A673 (cell line): ENCODE results near the gene CTSW.

Experiments used
- CTCF ChIP-seq: fragments of 300-800, 200-600 bp; sonication (generic); conservative IDR thresholded peaks from 2 replicates; pipeline ENCODE4 v1.5.1; 2017; ENCODE audit warnings: low read depth, mild to moderate bottlenecking, antibody characterized with exemption, low read length, moderate library complexity, mixed read lengths
- EZH2 ChIP-seq: fragments of 200-600 bp; sonication (generic); IDR thresholded peaks from 2 replicates; pipeline ENCODE4 v1.6.1; 2017; ENCODE audit warnings: borderline replicate concordance, low read depth, mild to moderate bottlenecking, mixed read lengths, antibody characterized with exemption, low read length; ENCODE audit not compliant: poor library complexity, severe bottlenecking

- TF ChIP-seq CTCF, result no peak
- no peak for TF ChIP-seq EZH2
These were observed 17.4 kb downstream of the CTSW start for GRCh38 chr11:65897020-65897471.
